ENCODE measurements around the gene CCDC170. TPM values are rescaled to one million over a fixed set of nuclear protein-coding genes. Genes with fewer than 3 reads are reported as not detected.
A peak's percentile ranks its signal among the peaks of the same experiment; 100 is the strongest.
"Not testable (repeated sequence)": the region's sequence is repeated elsewhere in the genome, so short reads cannot be mapped to it uniquely, and the experiment has no call there.

Gene CCDC170
- total and polyA plus RNA-seq, 9 of the 15 experiments (the other 6 are each of a cell fraction or from before 2014, with no cell fraction given) = 0.01 to 0.18 (median 0.05) TPM; not detected in 6

GRCh38 chr6:151452750-151453427, 40.9 kb upstream of the CCDC170 start (continued):
- TF ChIP-seq SREBF2 (CRISPR knock-in tag; IDR thresholded peaks at IDR 0.05) (0 out of 2 replicates have a peak, but pooled peaks have one; percentile 45), KDM2B (CRISPR knock-in tag; IDR thresholded peaks at IDR 0.05) (no peak)

DNA sequence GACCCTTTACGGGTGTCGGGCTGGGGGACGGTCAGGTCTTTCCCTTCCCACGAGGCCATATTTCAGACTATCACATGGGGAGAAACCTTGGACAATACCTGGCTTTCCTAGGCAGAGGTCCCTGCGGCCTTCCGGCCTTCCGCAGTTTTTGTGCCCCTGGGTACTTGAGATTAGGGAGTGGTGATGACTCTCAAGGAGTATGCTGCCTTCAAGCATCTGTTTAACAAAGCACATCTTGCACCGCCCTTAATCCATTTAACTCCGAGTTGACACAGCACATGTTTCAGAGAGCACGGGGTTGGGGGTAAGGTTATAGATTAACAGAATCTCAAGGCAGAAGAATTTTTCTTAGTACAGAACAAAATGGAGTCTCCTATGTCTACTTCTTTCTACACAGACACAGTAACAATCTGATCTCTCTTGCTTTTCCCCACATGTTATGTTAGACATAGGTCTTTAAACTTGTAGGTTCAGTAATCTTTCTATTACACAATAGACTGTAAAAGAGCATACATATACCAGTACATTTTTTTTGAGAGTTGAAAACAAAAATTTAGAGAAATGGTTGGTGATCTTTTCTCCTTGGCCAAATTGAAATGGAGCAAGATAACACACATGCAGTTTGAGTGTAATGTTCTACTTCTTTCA, 37.9 kb upstream of the CCDC170 start:
- CTCF ChIA-PET (ENCODE audit: low intra/inter-chr PET ratio); H4K20me1 ChIP-seq (replicated peaks; ENCODE audit: control insufficient read depth, insufficient read depth, low read length); H3K4me2 ChIP-seq (ENCODE audit: insufficient read depth, low read length); H3K4me1 ChIP-seq (replicated peaks in 1 of 2; ENCODE audit: control insufficient read depth in 2 of 2, insufficient read depth in 2 of 2, low read length in 2 of 2); H3K4me3 ChIP-seq; H3K27ac ChIP-seq (ENCODE audit: extremely low read depth, low read depth, low read length); BruUV-seq (replicated peaks); H3K9ac ChIP-seq (ENCODE audit: insufficient read depth in 1 of 2, low read depth in 2 of 2, low read length in 2 of 2); ATAC-seq; DNase-seq (ENCODE audit: extremely low read depth in 1 of 4, low spot score in 3 of 4); H3K9me1 ChIP-seq (ENCODE audit: control insufficient read depth, insufficient read depth, low read length); intact Hi-C loops (cut with micrococcal nuclease); H2AFZ ChIP-seq (ENCODE audit: low read depth, low read length); FAIRE-seq; H3K9me3 ChIP-seq (replicated peaks; ENCODE audit: control insufficient read depth, insufficient read depth, low read depth, low read length); H3K27me3 ChIP-seq (ENCODE audit: control insufficient read depth in 2 of 2, insufficient read depth in 2 of 2, low read length in 2 of 2); in situ Hi-C loops (cut with MboI); TF ChIP-seq CEBPG (CRISPR knock-in tag; IDR thresholded peaks at IDR 0.05): not testable (repeated sequence)
- Histone ChIP-seq H3K79me2 (ENCODE audit: control insufficient read depth, insufficient read depth, low read length) (peaks cover 33% of the 10 kb centered on the region), H3K36me3 (ENCODE audit: control insufficient read depth, insufficient read depth, low read length) (peaks cover 34% of the 10 kb centered on the region; the same call in 1 of the 3 replicates)
- WGBS (ENCODE audit: insufficient coverage, low coverage, missing lambda C conversion rate) = 54% methylated on average over 6 of the region's 10 CpGs
- TF ChIP-seq CEBPG (tag; conservative IDR thresholded peaks at IDR 0.05 in 1 of 2, IDR thresholded peaks at IDR 0.05 in 1 of 2) (0 out of 4 replicates have a peak, but pooled peaks of 1 of the 2 experiments have one; percentile 21), CEBPB (tag; IDR thresholded peaks at IDR 0.05) (peak; percentile 21; the same call in 1 of the 2 replicates)
- TF ChIP-seq, protein P1, sequence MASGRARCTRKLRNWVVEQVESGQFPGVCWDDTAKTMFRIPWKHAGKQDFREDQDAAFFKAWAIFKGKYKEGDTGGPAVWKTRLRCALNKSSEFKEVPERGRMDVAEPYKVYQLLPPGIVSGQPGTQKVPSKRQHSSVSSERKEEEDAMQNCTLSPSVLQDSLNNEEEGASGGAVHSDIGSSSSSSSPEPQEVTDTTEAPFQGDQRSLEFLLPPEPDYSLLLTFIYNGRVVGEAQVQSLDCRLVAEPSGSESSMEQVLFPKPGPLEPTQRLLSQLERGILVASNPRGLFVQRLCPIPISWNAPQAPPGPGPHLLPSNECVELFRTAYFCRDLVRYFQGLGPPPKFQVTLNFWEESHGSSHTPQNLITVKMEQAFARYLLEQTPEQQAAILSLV (tag; IDR thresholded peaks at IDR 0.05) = peak; percentile 36; the same call in 1 of the 2 replicates
- TF ChIP-seq, protein P2, sequence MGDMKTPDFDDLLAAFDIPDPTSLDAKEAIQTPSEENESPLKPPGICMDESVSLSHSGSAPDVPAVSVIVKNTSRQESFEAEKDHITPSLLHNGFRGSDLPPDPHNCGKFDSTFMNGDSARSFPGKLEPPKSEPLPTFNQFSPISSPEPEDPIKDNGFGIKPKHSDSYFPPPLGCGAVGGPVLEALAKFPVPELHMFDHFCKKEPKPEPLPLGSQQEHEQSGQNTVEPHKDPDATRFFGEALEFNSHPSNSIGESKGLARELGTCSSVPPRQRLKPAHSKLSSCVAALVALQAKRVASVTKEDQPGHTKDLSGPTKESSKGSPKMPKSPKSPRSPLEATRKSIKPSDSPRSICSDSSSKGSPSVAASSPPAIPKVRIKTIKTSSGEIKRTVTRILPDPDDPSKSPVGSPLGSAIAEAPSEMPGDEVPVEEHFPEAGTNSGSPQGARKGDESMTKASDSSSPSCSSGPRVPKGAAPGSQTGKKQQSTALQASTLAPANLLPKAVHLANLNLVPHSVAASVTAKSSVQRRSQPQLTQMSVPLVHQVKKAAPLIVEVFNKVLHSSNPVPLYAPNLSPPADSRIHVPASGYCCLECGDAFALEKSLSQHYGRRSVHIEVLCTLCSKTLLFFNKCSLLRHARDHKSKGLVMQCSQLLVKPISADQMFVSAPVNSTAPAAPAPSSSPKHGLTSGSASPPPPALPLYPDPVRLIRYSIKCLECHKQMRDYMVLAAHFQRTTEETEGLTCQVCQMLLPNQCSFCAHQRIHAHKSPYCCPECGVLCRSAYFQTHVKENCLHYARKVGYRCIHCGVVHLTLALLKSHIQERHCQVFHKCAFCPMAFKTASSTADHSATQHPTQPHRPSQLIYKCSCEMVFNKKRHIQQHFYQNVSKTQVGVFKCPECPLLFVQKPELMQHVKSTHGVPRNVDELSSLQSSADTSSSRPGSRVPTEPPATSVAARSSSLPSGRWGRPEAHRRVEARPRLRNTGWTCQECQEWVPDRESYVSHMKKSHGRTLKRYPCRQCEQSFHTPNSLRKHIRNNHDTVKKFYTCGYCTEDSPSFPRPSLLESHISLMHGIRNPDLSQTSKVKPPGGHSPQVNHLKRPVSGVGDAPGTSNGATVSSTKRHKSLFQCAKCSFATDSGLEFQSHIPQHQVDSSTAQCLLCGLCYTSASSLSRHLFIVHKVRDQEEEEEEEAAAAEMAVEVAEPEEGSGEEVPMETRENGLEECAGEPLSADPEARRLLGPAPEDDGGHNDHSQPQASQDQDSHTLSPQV (IDR thresholded peaks at IDR 0.05) = peak; percentile 55; the same call in 1 of the 2 replicates
- POLR2A ChIA-PET = interaction anchor here (0.7 kb wide), 1 partner anchor 226 kb away, joined by 3 read pairs; no protein-coding TSS in a partner anchor
